GM10248 (cell line): ENCODE measurements around the gene UROD.
"Not testable (repeated sequence)": the region's sequence is repeated elsewhere in the genome, so short reads cannot be mapped to it uniquely, and the experiment has no call there.

Source experiments
- CTCF ChIA-PET: fragments of 300-600 bp; sonication (Branson Sonifier 250); formaldehyde crosslinking; extraction: SDS; loops from one replicate; lab custom pipeline; 2021; ENCODE audit warnings: antibody characterized with exemption; lab: Yijun Ruan, JAX
- POLR2A ChIA-PET: fragments of 350-650 bp; sonication (Branson Sonifier 250); formaldehyde crosslinking; extraction: SDS; loops from one replicate; lab custom pipeline; 2020; ENCODE audit warnings: antibody characterized with exemption; lab: Yijun Ruan, JAX
- DNase-seq: peaks from one replicate; pipeline ENCODE4 v3.0.0; 2012; ENCODE audit errors: extremely low spot score
- TF ChIP-seq, protein P1 (sequence below): IDR thresholded peaks from 2 replicates; pipeline ENCODE4 v1.5.1; 2012; ENCODE audit warnings: mild to moderate bottlenecking, low read depth; ENCODE audit errors: extremely low read depth, missing control alignments, control extremely low read depth

The UROD gene

DNA sequence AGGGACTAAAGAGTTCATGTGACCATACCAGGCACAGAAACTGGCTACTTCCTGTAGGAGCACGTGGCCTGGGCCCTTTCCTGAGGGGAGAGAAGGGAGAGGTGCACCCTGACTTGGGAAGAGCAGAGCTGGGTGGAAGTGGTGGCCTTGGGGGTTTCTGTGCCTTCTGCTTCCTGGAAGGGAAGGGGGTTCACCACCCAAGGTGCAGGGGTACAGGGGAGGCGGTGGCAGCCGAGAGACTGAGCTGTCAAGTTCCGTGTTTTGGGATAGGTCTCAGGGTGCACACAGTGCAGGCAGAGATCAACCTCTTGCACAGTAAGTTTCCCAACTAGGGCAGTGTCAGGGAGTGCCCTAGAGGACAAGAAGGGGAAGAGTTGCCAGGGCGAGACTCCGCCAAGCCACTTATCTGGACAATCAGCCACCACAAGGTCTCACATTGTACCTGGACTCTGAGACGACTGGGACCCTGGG lies 11.0 kb upstream of the UROD start:
- ChIA-PET POLR2A (no interaction called here), CTCF (interaction anchor here (0.9 kb wide), 1 partner anchor 9 kb away, joined by 3 read pairs; no protein-coding TSS in a partner anchor)
- DNase-seq: no peak
- TF ChIP-seq, protein P1, sequence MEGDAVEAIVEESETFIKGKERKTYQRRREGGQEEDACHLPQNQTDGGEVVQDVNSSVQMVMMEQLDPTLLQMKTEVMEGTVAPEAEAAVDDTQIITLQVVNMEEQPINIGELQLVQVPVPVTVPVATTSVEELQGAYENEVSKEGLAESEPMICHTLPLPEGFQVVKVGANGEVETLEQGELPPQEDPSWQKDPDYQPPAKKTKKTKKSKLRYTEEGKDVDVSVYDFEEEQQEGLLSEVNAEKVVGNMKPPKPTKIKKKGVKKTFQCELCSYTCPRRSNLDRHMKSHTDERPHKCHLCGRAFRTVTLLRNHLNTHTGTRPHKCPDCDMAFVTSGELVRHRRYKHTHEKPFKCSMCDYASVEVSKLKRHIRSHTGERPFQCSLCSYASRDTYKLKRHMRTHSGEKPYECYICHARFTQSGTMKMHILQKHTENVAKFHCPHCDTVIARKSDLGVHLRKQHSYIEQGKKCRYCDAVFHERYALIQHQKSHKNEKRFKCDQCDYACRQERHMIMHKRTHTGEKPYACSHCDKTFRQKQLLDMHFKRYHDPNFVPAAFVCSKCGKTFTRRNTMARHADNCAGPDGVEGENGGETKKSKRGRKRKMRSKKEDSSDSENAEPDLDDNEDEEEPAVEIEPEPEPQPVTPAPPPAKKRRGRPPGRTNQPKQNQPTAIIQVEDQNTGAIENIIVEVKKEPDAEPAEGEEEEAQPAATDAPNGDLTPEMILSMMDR: no peak

DNA sequence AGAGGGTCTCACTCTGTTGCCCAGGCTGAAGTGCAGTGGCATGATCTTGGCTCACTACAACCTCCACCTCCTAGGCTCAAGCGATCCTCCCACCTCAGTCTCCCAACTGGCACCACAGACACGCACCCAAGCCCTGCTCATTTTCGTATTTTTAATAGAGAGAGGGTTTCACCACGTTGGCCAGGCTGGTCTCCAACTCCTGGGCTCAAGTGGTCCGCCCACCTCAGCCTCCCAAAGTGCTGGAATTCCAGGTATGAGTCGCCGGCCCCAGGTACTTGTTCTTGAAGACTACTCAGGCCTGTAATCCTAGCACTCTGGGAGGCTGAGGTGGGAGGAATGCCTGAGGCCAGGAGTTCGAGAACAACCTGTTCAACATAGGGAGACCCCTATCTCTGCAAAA lies 10.5 kb upstream of the UROD start:
- DNase-seq, CTCF ChIA-PET: not testable (repeated sequence)
- POLR2A ChIA-PET: interaction anchor here (0.9 kb wide), 1 partner anchor 9 kb away, joined by 4 read pairs; the partner anchor contains the start of gene HECTD3

DNA sequence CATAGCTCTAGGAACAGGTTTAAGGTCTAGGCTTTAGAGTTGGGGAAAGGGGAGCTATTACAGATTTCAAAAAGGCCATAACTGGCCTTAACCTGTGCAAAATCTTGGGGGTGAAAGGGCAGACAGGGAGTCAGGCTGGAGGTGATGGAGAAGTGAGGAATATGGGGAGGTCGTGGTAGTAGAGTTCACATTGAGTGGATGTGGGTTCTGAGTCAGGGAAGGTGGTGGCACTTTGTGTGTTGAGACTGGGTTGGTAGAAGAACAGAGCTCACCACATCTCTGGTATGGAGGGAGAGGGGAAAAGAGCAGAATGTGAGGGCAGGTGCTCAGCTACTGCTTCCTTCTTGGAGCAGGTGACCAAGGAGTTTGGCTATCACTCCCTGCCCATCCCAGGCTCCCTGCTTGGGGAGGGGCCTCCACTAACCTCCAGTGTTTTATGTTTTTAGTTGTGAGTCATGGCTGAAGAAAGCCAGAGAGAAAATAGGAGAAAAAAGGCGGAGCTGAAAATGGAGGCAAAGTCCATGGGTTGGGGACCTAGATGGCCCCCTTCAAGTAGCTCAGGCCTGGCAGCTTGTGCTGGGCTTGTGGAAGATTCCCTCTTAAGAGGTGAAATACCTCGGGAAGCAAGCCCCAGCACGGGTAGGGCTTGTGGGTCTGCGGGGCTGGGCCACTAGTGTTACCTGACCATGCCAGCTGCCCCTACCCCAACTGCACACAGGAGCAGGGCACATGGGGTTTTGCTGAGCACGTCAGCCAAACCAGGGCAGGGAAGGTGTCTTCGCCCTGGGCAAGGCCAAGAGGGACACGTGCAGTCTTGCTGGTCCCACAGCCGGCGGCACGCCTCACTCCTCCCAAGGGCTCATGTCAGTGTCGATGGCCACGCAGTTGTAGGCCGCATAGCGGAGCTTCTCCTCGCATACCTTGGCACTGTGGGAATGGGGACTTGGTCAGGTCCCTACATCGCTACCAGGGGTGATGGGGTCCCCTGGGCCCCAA lies 9.1 kb upstream of the UROD start:
- CTCF ChIA-PET: interaction anchor here (1.4 to 3.0 kb wide), 2 partner anchors 9 to 12 kb away, joined by 8 to 14 read pairs; partner anchors contain the start of gene UROD
- TF ChIP-seq, protein P1: no peak
- DNase-seq: no peak
- POLR2A ChIA-PET: interaction anchor here (0.9 kb wide), 1 partner anchor 8 kb away, joined by 4 read pairs; the partner anchor contains the start of gene HECTD3

DNA sequence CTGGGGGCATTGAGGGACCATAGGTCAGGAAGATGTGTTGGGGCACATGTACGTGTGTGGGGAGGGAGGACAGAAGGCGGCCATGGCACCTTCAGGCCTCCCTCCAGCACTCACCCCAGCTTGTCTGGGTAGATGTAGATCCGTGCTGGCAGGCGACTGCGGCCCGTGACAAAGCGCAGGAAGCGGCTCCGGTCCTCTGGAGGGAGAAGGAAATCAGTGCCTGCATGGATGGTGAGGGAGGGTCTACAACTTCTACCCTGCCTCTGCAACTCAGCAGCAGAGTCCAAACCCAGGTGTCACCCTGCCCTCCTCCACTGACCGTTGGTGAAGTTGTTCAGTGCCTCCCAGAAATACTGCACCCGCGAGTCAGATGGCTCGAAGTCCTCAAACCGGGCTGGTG lies 8.3 kb upstream of the UROD start:
- DNase-seq: no peak
- CTCF ChIA-PET: interaction anchor here (3.0 to 3.3 kb wide), 2 partner anchors 11 to 297 kb away, joined by 9 to 14 read pairs; no protein-coding TSS in a partner anchor
- POLR2A ChIA-PET: no interaction called here
- TF ChIP-seq, protein P1: no peak

DNA sequence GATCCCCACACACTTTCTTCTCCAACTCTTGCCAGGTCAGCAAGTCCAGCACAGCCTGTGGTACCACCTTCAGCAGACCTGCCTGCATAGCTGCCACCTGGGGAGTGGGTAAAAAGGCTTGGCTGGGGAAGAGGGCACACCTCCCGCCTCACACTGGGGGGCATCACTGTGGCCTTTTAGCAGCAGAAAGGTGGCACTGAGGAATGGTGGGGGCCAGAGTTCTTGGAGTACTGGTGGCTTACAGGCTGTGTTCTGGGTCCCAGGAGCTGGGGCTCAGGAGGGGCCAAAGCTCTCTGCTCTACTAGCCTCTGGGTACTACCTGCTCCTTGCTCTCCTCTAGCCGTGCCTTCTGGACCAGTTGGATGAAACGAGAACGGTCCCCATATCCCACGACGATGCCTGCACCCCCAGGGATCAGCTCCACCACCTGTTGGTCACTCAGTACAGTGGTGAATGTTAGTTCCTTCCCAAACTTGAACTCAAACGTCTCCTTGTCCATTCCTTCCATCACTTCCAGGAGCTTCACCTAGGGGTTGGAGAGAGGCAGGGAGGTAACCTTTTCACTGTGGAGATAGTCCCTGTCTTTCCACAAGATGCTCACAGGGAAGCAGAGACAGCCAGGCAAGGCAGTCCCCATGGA lies 7.7 kb upstream of the UROD start:
- ChIA-PET POLR2A (no interaction called here), CTCF (interaction anchor here (1.0 to 4.7 kb wide), 5 partner anchors 10 to 296 kb away, joined by 3 to 23 read pairs (median 9); no protein-coding TSS in a partner anchor)
- TF ChIP-seq, protein P1: no peak
- no peak for DNase-seq

DNA sequence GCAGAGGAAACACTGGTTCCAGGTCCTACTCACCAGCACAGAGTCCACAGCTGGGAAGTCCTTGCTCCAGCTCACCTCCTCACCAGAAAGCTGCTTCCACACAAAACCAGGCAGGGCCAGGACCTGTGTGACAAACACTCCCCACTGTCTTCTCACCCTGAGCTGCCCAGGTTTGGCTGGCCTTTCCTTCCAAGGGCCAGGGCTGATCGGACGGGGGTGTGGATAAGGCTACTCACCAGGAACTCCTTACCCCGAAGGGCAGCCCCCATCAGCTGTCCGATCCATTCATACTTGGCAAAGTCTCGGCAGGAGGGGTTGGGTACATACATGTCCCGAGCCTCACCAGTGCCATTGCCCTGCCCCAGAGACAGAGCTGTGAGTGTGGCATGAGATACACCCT lies 6.3 kb upstream of the UROD start:
- CTCF ChIA-PET: interaction anchor here (0.6 to 4.7 kb wide), 10 partner anchors 8 to 495 kb away, joined by 3 to 23 read pairs (median 3); partner anchors contain the start of gene MMACHC
- TF ChIP-seq, protein P1: no peak
- POLR2A ChIA-PET: no interaction called here
- DNase-seq: no peak
